GM12873 (cell line): ENCODE data around the gene MMAA.

Experiments
- CTCF ChIP-seq: IDR thresholded peaks from 2 replicates; pipeline ENCODE4 v1.5.1; 2012; ENCODE audit warnings: low read depth, mild to moderate bottlenecking, moderate library complexity, low read length, control low read depth; ENCODE audit not compliant: insufficient read depth; ENCODE audit errors: missing control alignments

The MMAA gene

GRCh38 chr4:145605941-145606340, 13.2 kb upstream of the MMAA start:
- TF ChIP-seq CTCF, result no peak

- TF ChIP-seq CTCF, result peak; percentile 73
These were observed 9.4 kb upstream of the MMAA start for GRCh38 chr4:145609481-145610427.

- no peak for TF ChIP-seq CTCF
These were observed 5.5 kb upstream of the MMAA start for GRCh38 chr4:145613566-145614232.

- no peak for TF ChIP-seq CTCF
These were observed 5.0 kb upstream of the MMAA start for GRCh38 chr4:145614233-145614610.

- no peak for TF ChIP-seq CTCF
These were observed 814 bp upstream of the MMAA start for GRCh38 chr4:145618210-145618931.

- no peak for TF ChIP-seq CTCF
These were observed 433 bp downstream of the MMAA start for GRCh38 chr4:145619639-145619996.

- TF ChIP-seq CTCF, result no peak
These were observed 4.6 kb downstream of the MMAA start for GRCh38 chr4:145623831-145624230.
